Osteocyte (in vitro differentiated cells): ENCODE measurements around the gene ATP10B. TPM values are rescaled to one million over a fixed set of nuclear protein-coding genes. Genes with fewer than 3 reads are reported as not detected.

ENCODE experiments used
- DNase-seq: peaks from one replicate; pipeline ENCODE4 v3.0.0; 2021; ENCODE audit warnings: mixed read lengths; ENCODE audit not compliant: unreplicated experiment; ENCODE audit errors: extremely low spot score
- H3K27ac Mint-ChIP-seq: one replicate; pipeline ENCODE4 v1.8.0; 2021; ENCODE audit warnings: mild to moderate bottlenecking, mixed read lengths; ENCODE audit not compliant: unreplicated experiment
- H3K27me3 Mint-ChIP-seq: one replicate; pipeline ENCODE4 v1.8.0; 2021; ENCODE audit warnings: mixed read lengths; ENCODE audit not compliant: unreplicated experiment
- H3K36me3 Mint-ChIP-seq: one replicate; pipeline ENCODE4 v1.8.0; 2021; ENCODE audit warnings: mixed read lengths; ENCODE audit not compliant: unreplicated experiment
- H3K4me1 Mint-ChIP-seq: one replicate; pipeline ENCODE4 v1.8.0; 2021; ENCODE audit warnings: mixed read lengths; ENCODE audit not compliant: unreplicated experiment
- H3K4me3 Mint-ChIP-seq: one replicate; pipeline ENCODE4 v1.8.0; 2021; ENCODE audit warnings: mild to moderate bottlenecking, moderate library complexity, mixed read lengths; ENCODE audit not compliant: unreplicated experiment
- H3K9me3 Mint-ChIP-seq: one replicate; pipeline ENCODE4 v1.8.0; 2021; ENCODE audit warnings: mixed read lengths; ENCODE audit not compliant: unreplicated experiment
- total RNA-seq: library from RNA; stranded (reverse); gene quantifications from 2 replicates; pipeline ENCODE4 v1.2.1, GENCODE V29; 2021
- TF ChIP-seq, protein P1 (sequence below): fragments of 200-600 bp; sonication (generic); IDR thresholded peaks from 2 replicates; pipeline ENCODE4 v1.5.0; 2021; ENCODE audit warnings: antibody characterized with exemption, mild to moderate bottlenecking, moderate library complexity

ATP10B gene
- total RNA-seq, 1 donor from 2014 or later, result not detected

DNA sequence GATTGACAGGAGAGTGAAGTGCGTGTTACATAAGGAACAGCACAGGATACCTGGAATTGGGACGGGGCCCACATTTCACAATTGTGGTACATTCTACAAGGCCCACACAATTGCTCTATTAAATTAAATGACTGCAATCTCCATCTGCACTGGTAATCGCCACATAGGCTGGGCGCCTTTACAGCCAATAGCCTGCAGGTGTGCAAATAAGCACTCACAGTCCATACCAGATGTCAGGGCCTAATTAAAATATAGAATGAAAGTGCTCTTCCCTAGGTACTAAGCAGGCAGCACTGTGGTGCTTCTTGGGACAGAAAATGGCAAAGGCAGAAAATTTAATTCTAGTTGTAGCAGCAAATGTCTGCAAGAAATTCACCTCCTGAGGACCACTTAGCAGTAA, 82.7 kb downstream of the ATP10B start:
- no peak overlapping the region for H3K4me3 Mint-ChIP-seq
- H3K36me3 Mint-ChIP-seq, result no peaks in the 10 kb centered on the region

DNA sequence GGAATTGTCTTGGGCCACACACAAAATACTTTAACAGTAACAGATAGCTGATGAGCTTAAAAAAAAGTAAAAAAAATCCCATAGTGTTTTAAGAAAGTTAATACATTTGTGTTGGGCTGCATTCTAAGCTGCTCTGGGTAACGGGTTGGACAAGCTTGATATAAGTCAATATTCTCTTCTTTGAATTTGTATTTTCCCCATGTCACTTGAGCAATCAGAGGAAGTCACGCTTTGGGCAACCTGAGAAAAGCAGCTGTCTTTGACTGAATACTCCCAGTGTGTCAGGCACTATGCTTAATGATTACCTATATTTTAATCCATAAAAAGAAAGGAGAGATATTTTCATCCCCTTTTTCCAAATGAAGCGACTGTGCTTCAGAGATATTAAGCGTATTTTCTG, 84.9 kb downstream of the ATP10B start:
- H3K4me3 Mint-ChIP-seq, result no peak overlapping the region
- no peaks in the 10 kb centered on the region for H3K27me3 Mint-ChIP-seq
- H3K36me3 Mint-ChIP-seq, result no peaks in the 10 kb centered on the region
- H3K9me3 Mint-ChIP-seq, result peaks cover 13% of the 10 kb centered on the region
- H3K4me1 Mint-ChIP-seq, result no peaks in the 10 kb centered on the region
- H3K27ac Mint-ChIP-seq, result no peak overlapping the region
- TF ChIP-seq, protein P1, sequence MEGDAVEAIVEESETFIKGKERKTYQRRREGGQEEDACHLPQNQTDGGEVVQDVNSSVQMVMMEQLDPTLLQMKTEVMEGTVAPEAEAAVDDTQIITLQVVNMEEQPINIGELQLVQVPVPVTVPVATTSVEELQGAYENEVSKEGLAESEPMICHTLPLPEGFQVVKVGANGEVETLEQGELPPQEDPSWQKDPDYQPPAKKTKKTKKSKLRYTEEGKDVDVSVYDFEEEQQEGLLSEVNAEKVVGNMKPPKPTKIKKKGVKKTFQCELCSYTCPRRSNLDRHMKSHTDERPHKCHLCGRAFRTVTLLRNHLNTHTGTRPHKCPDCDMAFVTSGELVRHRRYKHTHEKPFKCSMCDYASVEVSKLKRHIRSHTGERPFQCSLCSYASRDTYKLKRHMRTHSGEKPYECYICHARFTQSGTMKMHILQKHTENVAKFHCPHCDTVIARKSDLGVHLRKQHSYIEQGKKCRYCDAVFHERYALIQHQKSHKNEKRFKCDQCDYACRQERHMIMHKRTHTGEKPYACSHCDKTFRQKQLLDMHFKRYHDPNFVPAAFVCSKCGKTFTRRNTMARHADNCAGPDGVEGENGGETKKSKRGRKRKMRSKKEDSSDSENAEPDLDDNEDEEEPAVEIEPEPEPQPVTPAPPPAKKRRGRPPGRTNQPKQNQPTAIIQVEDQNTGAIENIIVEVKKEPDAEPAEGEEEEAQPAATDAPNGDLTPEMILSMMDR, result no peak
- DNase-seq, result no peak

More for the DNA sequence above, 82.7 kb downstream of the ATP10B start:
- DNase-seq, result no peak
- no peaks in the 10 kb centered on the region for H3K9me3 Mint-ChIP-seq
- no peaks in the 10 kb centered on the region for H3K4me1 Mint-ChIP-seq
- TF ChIP-seq, protein P1, result no peak
- H3K27ac Mint-ChIP-seq, result no peak overlapping the region
- H3K27me3 Mint-ChIP-seq, result no peaks in the 10 kb centered on the region

DNA sequence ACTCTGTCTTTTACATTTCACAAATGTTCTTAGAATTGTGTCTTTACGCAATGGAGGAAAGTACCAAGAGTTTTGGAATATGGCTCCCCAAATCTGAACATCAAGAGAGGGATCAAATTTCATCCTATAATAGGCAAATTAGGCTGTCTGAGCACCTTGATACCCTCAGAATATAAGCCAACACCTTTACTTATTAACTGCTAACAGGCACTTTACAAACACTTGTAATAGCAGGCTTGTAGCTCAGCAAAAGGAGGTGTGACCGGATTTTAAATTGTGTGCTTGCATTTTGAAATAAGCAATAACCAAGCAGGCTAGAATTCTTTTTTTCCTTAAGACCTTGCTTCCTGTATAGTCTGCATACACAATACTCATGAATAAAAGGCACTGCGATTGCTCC, 92.0 kb downstream of the ATP10B start:
- no peak for DNase-seq
- no peaks in the 10 kb centered on the region for H3K27me3 Mint-ChIP-seq
- H3K4me3 Mint-ChIP-seq, result no peak overlapping the region
- H3K9me3 Mint-ChIP-seq, result peaks cover 18% of the 10 kb centered on the region
- no peak overlapping the region for H3K27ac Mint-ChIP-seq
- H3K4me1 Mint-ChIP-seq, result no peaks in the 10 kb centered on the region
- H3K36me3 Mint-ChIP-seq, result no peaks in the 10 kb centered on the region
- TF ChIP-seq, protein P1, result no peak

DNA sequence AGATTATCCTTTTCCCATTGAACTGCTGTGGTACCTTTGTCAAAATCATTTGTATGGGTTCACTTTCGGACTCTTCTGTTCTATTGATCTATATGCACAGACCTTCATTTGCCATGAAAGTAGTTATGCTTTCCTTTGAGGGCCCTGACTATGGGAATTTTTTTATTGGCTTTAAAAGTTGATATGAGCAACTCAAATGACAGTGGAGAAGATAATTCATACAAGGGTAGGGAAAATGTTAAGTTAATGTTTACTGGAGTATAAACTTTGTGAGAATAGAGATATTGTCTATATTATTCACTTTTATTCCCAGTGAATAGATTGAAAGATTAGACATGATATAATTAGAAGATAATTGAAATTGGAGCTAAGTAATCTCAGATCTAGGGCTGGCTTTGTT, 94.8 kb downstream of the ATP10B start:
- no peaks in the 10 kb centered on the region for H3K4me1 Mint-ChIP-seq
- H3K27ac Mint-ChIP-seq, result no peak overlapping the region
- TF ChIP-seq, protein P1, result no peak
- no peak for DNase-seq
- peaks cover 5% of the 10 kb centered on the region for H3K9me3 Mint-ChIP-seq
- H3K36me3 Mint-ChIP-seq, result no peaks in the 10 kb centered on the region
- H3K4me3 Mint-ChIP-seq, result no peak overlapping the region
- H3K27me3 Mint-ChIP-seq, result no peaks in the 10 kb centered on the region

DNA sequence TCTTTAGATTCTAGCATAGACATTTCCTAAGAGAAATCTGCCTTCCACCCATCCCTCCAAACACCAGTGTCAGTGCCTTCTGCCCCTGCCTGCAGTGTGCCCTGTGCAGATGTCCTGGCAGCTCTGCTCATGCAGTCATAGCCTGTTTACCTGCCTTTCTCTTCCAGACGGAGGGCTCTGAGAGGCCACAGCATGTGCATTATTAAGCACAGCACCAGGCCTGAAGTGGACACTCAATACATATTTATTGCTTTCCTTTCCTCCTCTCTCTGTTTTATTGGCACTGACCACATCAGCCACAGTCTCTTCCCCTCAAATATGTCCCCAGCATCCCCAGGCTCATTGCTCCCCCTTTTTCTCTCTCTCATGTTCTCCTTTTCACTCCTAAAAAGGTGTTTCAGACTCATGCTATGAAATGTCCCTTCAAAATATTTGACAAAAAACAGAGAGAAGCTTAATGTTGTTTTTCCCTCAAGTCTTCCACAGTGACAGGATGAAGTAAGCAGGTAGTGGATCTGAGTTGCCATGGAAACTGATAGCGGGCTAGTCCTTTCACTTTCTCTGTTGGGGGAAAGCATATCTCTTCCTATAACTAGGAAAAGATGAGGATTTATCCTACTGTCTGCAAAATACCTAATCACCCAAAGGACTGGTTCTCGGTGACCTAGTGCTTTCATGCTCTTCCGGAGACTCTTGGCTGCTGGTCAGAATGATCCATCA, 100.9 kb downstream of the ATP10B start:
- TF ChIP-seq, protein P1, result no peak
- H3K4me1 Mint-ChIP-seq, result no peaks in the 10 kb centered on the region
- no peak overlapping the region for H3K4me3 Mint-ChIP-seq
- no peaks in the 10 kb centered on the region for H3K36me3 Mint-ChIP-seq
- H3K9me3 Mint-ChIP-seq, result peaks cover 3% of the 10 kb centered on the region
- DNase-seq, result no peak
- no peaks in the 10 kb centered on the region for H3K27me3 Mint-ChIP-seq
- H3K27ac Mint-ChIP-seq, result no peak overlapping the region
